Activated CD8-positive, alpha-beta memory T cell treated with anti-CD3 and anti-CD28 coated beads, Interleukin-2, amount 50 U/mL, for 1 hour (primary cell): ENCODE measurements around the gene NDN.

Source experiments
- DNase-seq: peaks from one replicate; pipeline ENCODE4 v3.0.0-alpha.2; 2020; ENCODE audit errors: extremely low read depth

Gene NDN

GRCh38 chr15:23642413-23643044 lies 44.6 kb downstream of the NDN start:
- DNase-seq, result no peak
